Neuron (in vitro differentiated cells): ENCODE results near the gene SH3GLB1.
"Not testable (repeated sequence)": the region's sequence is repeated elsewhere in the genome, so short reads cannot be mapped to it uniquely, and the experiment has no call there.

Experiments used
- H2AFZ ChIP-seq: one replicate; pipeline ENCODE4 v1.6.1; 2013; ENCODE audit warnings: low read depth, mild to moderate bottlenecking, inconsistent platforms, low read length, moderate library complexity
- H3K27me3 ChIP-seq: one replicate; pipeline ENCODE4 v1.6.1; 2013; ENCODE audit warnings: low read length; ENCODE audit not compliant: insufficient read depth
- H3K36me3 ChIP-seq: one replicate; pipeline ENCODE4 v1.6.1; 2013; ENCODE audit warnings: low read length; ENCODE audit not compliant: insufficient read depth
- H3K4me1 ChIP-seq: one replicate; pipeline ENCODE4 v1.6.1; 2013; ENCODE audit warnings: low read length; ENCODE audit not compliant: insufficient read depth
- H3K4me3 ChIP-seq: 2 replicates; pipeline ENCODE4 v1.5.1; 2013; ENCODE audit warnings: mild to moderate bottlenecking, low read length, moderate library complexity
- H3K9me3 ChIP-seq: one replicate; pipeline ENCODE4 v1.6.1; 2013; ENCODE audit warnings: low read length

SH3GLB1 gene

GRCh38 chr1:86704458-86704971 is at the start of gene SH3GLB1:
Gene SH3GLB1, plus strand, starts transcription at chr1:86704576. Its CDS starts 324 bp downstream, at chr1:86704900.
- Histone ChIP-seq H3K36me3 (no peaks in the 10 kb centered on the region), H3K9me3 (no peaks in the 10 kb centered on the region), H2AFZ (peak within 1 kb of the TSS; percentile 76), H3K4me1 (peaks cover 21% of the 10 kb centered on the region), H3K4me3 (peak within 1 kb of the TSS; percentile 95), H3K27me3 (no peaks in the 10 kb centered on the region)

DNA sequence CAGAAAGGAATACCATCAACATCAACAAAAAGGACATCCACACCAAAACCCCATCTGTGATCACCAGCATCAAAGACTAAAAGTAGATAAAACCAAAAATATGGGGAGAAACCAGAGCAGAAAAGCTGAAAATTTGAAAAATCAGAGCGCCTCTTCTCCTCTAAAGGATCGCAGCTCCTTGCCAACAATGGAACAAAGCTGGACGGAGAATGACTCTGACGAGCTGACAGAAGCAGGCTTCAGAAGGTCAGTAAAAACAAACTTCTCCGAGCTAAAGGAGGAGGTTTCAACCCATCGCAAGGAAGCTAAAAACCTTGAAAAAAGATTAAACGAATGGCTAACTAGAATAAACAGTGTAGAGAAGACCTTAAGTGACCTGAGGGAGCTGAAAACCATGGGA is 46.0 kb upstream of the SH3GLB1 start:
- not testable (repeated sequence) for H3K9me3 ChIP-seq, H3K36me3 ChIP-seq, H3K27me3 ChIP-seq, H2AFZ ChIP-seq, H3K4me1 ChIP-seq, H3K4me3 ChIP-seq

DNA sequence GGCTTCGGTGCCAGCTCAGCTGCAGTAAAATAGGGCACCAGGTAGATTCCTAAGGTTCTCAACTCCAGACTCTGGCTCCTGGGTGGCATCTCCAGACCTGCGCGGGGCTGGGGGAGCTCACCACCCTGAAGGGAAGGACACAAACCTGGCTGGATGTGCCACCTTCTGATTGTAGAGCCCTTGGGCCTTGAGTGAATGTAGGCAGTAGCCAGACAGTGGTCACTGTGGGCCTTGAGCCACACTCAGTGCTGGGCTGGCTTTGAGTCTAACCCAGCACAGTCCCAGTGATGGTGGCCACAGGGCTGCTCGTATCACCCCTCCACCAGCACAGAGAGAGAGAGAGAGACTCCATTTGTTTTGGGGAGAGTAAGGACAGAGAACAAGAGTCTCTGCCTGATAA is 38.0 kb upstream of the SH3GLB1 start:
- H3K9me3 ChIP-seq = no peaks in the 10 kb centered on the region
- H3K36me3 ChIP-seq = no peaks in the 10 kb centered on the region
- H3K4me1 ChIP-seq = no peaks in the 10 kb centered on the region
- H2AFZ ChIP-seq = no peak overlapping the region
- H3K27me3 ChIP-seq = no peaks in the 10 kb centered on the region
- no peak overlapping the region for H3K4me3 ChIP-seq

- Histone ChIP-seq H3K9me3 (no peaks in the 10 kb centered on the region), H3K36me3 (no peaks in the 10 kb centered on the region), H3K27me3 (no peaks in the 10 kb centered on the region)
Observed at GRCh38 chr1:86687595-86687994, 16.8 kb upstream of the SH3GLB1 start.

GRCh38 chr1:86692641-86693040 is 11.7 kb upstream of the SH3GLB1 start:
- H3K27me3 ChIP-seq = no peaks in the 10 kb centered on the region
- no peaks in the 10 kb centered on the region for H3K9me3 ChIP-seq
- H3K4me3 ChIP-seq = no peak overlapping the region
- peaks cover 10% of the 10 kb centered on the region for H3K4me1 ChIP-seq
- no peaks in the 10 kb centered on the region for H3K36me3 ChIP-seq
- no peak overlapping the region for H2AFZ ChIP-seq

More at GRCh38 chr1:86687595-86687994, 16.8 kb upstream of the SH3GLB1 start:
- Histone ChIP-seq H2AFZ (no peak overlapping the region), H3K4me3 (no peak overlapping the region), H3K4me1 (peaks cover 6% of the 10 kb centered on the region)

- peaks cover 10% of the 10 kb centered on the region for H3K4me1 ChIP-seq
- no peak overlapping the region for H3K4me3 ChIP-seq
- no peaks in the 10 kb centered on the region for H3K9me3 ChIP-seq
- no peak overlapping the region for H2AFZ ChIP-seq
- no peaks in the 10 kb centered on the region for H3K27me3 ChIP-seq
- no peaks in the 10 kb centered on the region for H3K36me3 ChIP-seq
Observed at GRCh38 chr1:86695400-86695799, 9.0 kb upstream of the SH3GLB1 start.

GRCh38 chr1:86696522-86696921 is 7.9 kb upstream of the SH3GLB1 start:
- Histone ChIP-seq H3K9me3 (no peaks in the 10 kb centered on the region), H3K27me3 (no peaks in the 10 kb centered on the region), H3K4me1 (peaks cover 10% of the 10 kb centered on the region), H2AFZ (no peak overlapping the region), H3K36me3 (no peaks in the 10 kb centered on the region), H3K4me3 (no peak overlapping the region)

- Histone ChIP-seq H2AFZ (no peak overlapping the region), H3K9me3 (no peaks in the 10 kb centered on the region), H3K36me3 (no peaks in the 10 kb centered on the region), H3K4me3 (no peak overlapping the region), H3K4me1 (peaks cover 4% of the 10 kb centered on the region), H3K27me3 (no peaks in the 10 kb centered on the region)
Observed at GRCh38 chr1:86699186-86699585, 5.2 kb upstream of the SH3GLB1 start.

- no peaks in the 10 kb centered on the region for H3K27me3 ChIP-seq
- no peak overlapping the region for H2AFZ ChIP-seq
- H3K4me3 ChIP-seq = no peak overlapping the region
- H3K9me3 ChIP-seq = no peaks in the 10 kb centered on the region
- H3K36me3 ChIP-seq = no peaks in the 10 kb centered on the region
- H3K4me1 ChIP-seq = peaks cover 15% of the 10 kb centered on the region
Observed at GRCh38 chr1:86701731-86702130, 2.6 kb upstream of the SH3GLB1 start.

GRCh38 chr1:86702954-86703494 is 1.4 kb upstream of the SH3GLB1 start:
- not testable (repeated sequence) for H3K4me3 ChIP-seq, H3K9me3 ChIP-seq, H3K36me3 ChIP-seq, H3K27me3 ChIP-seq
- H2AFZ ChIP-seq = peak overlapping the region; percentile 76
- H3K4me1 ChIP-seq = peaks cover 21% of the 10 kb centered on the region

GRCh38 chr1:86703696-86704457 is 499 bp upstream of the SH3GLB1 start:
- Histone ChIP-seq H2AFZ (peak overlapping the region; percentile 76), H3K4me3 (peak overlapping the region; percentile 95), H3K27me3 (no peaks in the 10 kb centered on the region), H3K9me3 (no peaks in the 10 kb centered on the region), H3K4me1 (peaks cover 21% of the 10 kb centered on the region), H3K36me3 (no peaks in the 10 kb centered on the region)

GRCh38 chr1:86704972-86705664 is 742 bp downstream of the SH3GLB1 start:
- no peaks in the 10 kb centered on the region for H3K9me3 ChIP-seq
- H3K27me3 ChIP-seq = no peaks in the 10 kb centered on the region
- peak overlapping the region; percentile 95 for H3K4me3 ChIP-seq
- H3K36me3 ChIP-seq = peaks cover 3% of the 10 kb centered on the region
- peaks cover 21% of the 10 kb centered on the region for H3K4me1 ChIP-seq
- H2AFZ ChIP-seq = peak overlapping the region; percentile 76

DNA sequence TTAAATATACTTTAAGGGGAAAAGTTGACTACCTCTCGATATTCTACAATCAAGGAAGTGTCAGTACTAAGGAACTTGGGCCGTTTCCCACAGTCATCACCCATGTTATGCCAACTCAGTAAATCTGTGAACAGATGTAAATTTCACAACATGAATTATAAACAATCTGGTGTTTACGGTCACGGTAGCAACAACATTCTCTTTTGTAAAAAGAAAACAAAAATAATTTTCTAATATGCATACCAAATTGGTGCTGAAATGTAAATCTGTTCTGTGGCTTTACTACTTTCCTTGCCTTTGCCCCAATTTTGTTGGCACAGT is 1.2 kb downstream of the SH3GLB1 start:
- H3K27me3 ChIP-seq = no peaks in the 10 kb centered on the region
- peaks cover 21% of the 10 kb centered on the region for H3K4me1 ChIP-seq
- peaks cover 3% of the 10 kb centered on the region for H3K36me3 ChIP-seq
- no peaks in the 10 kb centered on the region for H3K9me3 ChIP-seq
- H2AFZ ChIP-seq = peak overlapping the region; percentile 76
- peak overlapping the region; percentile 95 for H3K4me3 ChIP-seq
